Measurements from ENCODE around the gene SERTAD4.

GRCh38 chr1:210289248-210289647 is 56.7 kb downstream of the SERTAD4 start:
- no peak for TF ChIP-seq MYC (IDR thresholded peaks at IDR 0.05; ENCODE audit: insufficient read depth, insufficient read length, insufficient replicate concordance, low read length, severe bottlenecking)
- TF ChIP-seq CTCF (IDR thresholded peaks at IDR 0.05 in 2 of 3, conservative IDR thresholded peaks at IDR 0.05 in 1 of 3; ENCODE audit: control insufficient read depth in 2 of 3, extremely low read depth in 1 of 3, insufficient read depth in 1 of 3, low read depth in 3 of 3, low read length in 3 of 3), result no peak
- TF ChIP-seq YY1 (IDR thresholded peaks at IDR 0.05; ENCODE audit: low read depth, low read length), result no peak
- no peak for TF ChIP-seq ETV6 (conservative IDR thresholded peaks at IDR 0.05 in 1 of 2, IDR thresholded peaks at IDR 0.05 in 1 of 2; ENCODE audit: borderline replicate concordance in 1 of 2, low read depth in 1 of 2)
- no peak for TF ChIP-seq EGR1 (IDR thresholded peaks at IDR 0.05; ENCODE audit: borderline replicate concordance in 1 of 2, low read depth in 2 of 2, low read length in 2 of 2)
